Inflammatory macrophage (primary cell): Measurements from ENCODE around the gene HIGD1A.

ENCODE experiments used
- DNase-seq, 2 donors: peaks; one replicate each; pipeline ENCODE4 v3.0.0-alpha.2; 2020 to 2022

HIGD1A gene

GRCh38 chr3:42753757-42754156, 50.5 kb downstream of the HIGD1A start:
- no peak for DNase-seq

GRCh38 chr3:42752961-42753360, 51.3 kb downstream of the HIGD1A start:
- no peak for DNase-seq

- DNase-seq: no peak
Measured at GRCh38 chr3:42752441-42752840, 51.8 kb downstream of the HIGD1A start.

- DNase-seq: no peak
Measured at GRCh38 chr3:42751609-42752008, 52.7 kb downstream of the HIGD1A start.

GRCh38 chr3:42750834-42751233, 53.5 kb downstream of the HIGD1A start:
- no peak for DNase-seq

GRCh38 chr3:42749753-42750231, 54.5 kb downstream of the HIGD1A start:
- peak; percentile 68 to 79 for DNase-seq

GRCh38 chr3:42749025-42749752, 55.1 kb downstream of the HIGD1A start:
- DNase-seq: no peak

- peak; percentile 61 to 62 for DNase-seq
Measured at GRCh38 chr3:42747581-42747980, 56.7 kb downstream of the HIGD1A start.

- DNase-seq: no peak
Measured at GRCh38 chr3:42746455-42747450, 57.5 kb downstream of the HIGD1A start.

GRCh38 chr3:42745776-42746454, 58.4 kb downstream of the HIGD1A start:
- no peak for DNase-seq

GRCh38 chr3:42745291-42745745, 59.0 kb downstream of the HIGD1A start:
- no peak for DNase-seq

- no peak for DNase-seq
Measured at GRCh38 chr3:42743204-42743995, 60.9 kb downstream of the HIGD1A start.

GRCh38 chr3:42742688-42743087, 61.6 kb downstream of the HIGD1A start:
- no peak for DNase-seq

GRCh38 chr3:42742259-42742658, 62.0 kb downstream of the HIGD1A start:
- no peak for DNase-seq

- DNase-seq: no peak
Measured at GRCh38 chr3:42741796-42742195, 62.5 kb downstream of the HIGD1A start.

GRCh38 chr3:42739401-42740158, 64.7 kb downstream of the HIGD1A start:
- peak; percentile 54 to 77 for DNase-seq

GRCh38 chr3:42736531-42736930, 67.8 kb downstream of the HIGD1A start:
- no peak for DNase-seq

- no peak for DNase-seq
Measured at GRCh38 chr3:42736081-42736480, 68.2 kb downstream of the HIGD1A start.

- no peak for DNase-seq
Measured at GRCh38 chr3:42735615-42736014, 68.7 kb downstream of the HIGD1A start.

GRCh38 chr3:42735019-42735418, 69.3 kb downstream of the HIGD1A start:
- no peak for DNase-seq

- DNase-seq: no peak
Measured at GRCh38 chr3:42734263-42734860, 69.9 kb downstream of the HIGD1A start.
